HCT116 (cell line): ENCODE data around the gene COPB1. TPM values are rescaled to one million over a fixed set of nuclear protein-coding genes. Genes with fewer than 3 reads are reported as not detected.

Source experiments
- ATAC-seq: fragments of 200-7000 bp; cut with Tn5 transposase; 2 replicates; pipeline ENCODE4 v1.9.1; 2020; ENCODE audit warnings: mild to moderate bottlenecking, moderate library complexity
- BruUV-seq: library from RNA; stranded (reverse); fragments of 400-500 nt; replicated peaks from 2 replicates; lab custom pipeline; 2021; lab: Mats Ljungman, UMichigan
- CTCF ChIA-PET: fragments of 300-600 bp; sonication (Branson Sonifier 250); formaldehyde crosslinking; loops from one replicate; lab custom pipeline; 2021; ENCODE audit warnings: antibody characterized with exemption; lab: Charles Lee
- POLR2A ChIA-PET: fragments of 300-600, 350-600 bp; sonication (Branson Sonifier 250); formaldehyde crosslinking; loops from one replicate; lab custom pipeline; 2021; ENCODE audit warnings: antibody characterized with exemption; lab: Charles Lee
- RAD21 ChIA-PET, 2 experiments: fragments of 300-600 bp; sonication (Branson Sonifier 250); formaldehyde crosslinking; loops; one replicate each; lab custom pipeline; 2023; ENCODE audit warnings: low total read pairs in 2 of 2; ENCODE audit not compliant: uncharacterized antibody in 2 of 2, unreplicated experiment in 2 of 2, low non-redundant PET in 1 of 2; lab: Charles Lee
- DNase-seq: peaks from one replicate; pipeline ENCODE4 v3.0.0-alpha.2; 2010; ENCODE audit warnings: low read depth, low spot score
- H2AFZ ChIP-seq: fragments of 200-600 bp; shearing (Covaris generic), sonication (generic); 2 replicates; pipeline ENCODE4 v1.6.1; 2017; ENCODE audit warnings: low read depth, mixed run types, mixed read lengths, antibody characterized with exemption, low read length; ENCODE audit not compliant: poor library complexity, severe bottlenecking
- H3K27ac ChIP-seq: 2 replicates; pipeline ENCODE4 v1.5.1; 2012; ENCODE audit warnings: low read depth, low read length
- H3K27me3 ChIP-seq: fragments of 200-600 bp; sonication (generic); 2 replicates; pipeline ENCODE4 v1.6.1; 2016; ENCODE audit warnings: mixed run types, low read length, mixed read lengths; ENCODE audit not compliant: insufficient read depth
- H3K36me3 ChIP-seq, 2 experiments: fragments of 200-500 bp in 1 of 2; fragments of 200-600 bp in 1 of 2; sonication (Bioruptor generic) in 1 of 2; sonication (generic) in 1 of 2; 2 replicates each; pipeline versions ENCODE4 v1.5.1 to v1.6.1; 2014 to 2016; ENCODE audit warnings: low read length in 2 of 2, inconsistent platforms in 1 of 2, mixed read lengths in 1 of 2, mixed run types in 1 of 2; ENCODE audit not compliant: insufficient read depth in 2 of 2, control insufficient read depth in 1 of 2
- H3K4me1 ChIP-seq, 2 experiments: fragments of 200-600 bp in 1 of 2; sonication (generic) in 1 of 2; 2 replicates each; pipeline versions ENCODE4 v1.5.1 to v1.6.1; 2012 to 2017; ENCODE audit warnings: low read length in 2 of 2, inconsistent platforms in 1 of 2, mild to moderate bottlenecking in 1 of 2, mixed read lengths in 1 of 2, mixed run types in 1 of 2, moderate library complexity in 1 of 2; ENCODE audit not compliant: insufficient read depth in 2 of 2, control insufficient read depth in 1 of 2
- H3K4me2 ChIP-seq: fragments of 200-600 bp; sonication (generic); 2 replicates; pipeline ENCODE4 v1.6.1; 2017; ENCODE audit warnings: mixed run types, low read length, mixed read lengths
- H3K4me3 ChIP-seq, 2 experiments: fragments of 200-600 bp in 1 of 2; sonication (generic) in 1 of 2; replicated peaks in 1 of 2; 2 replicates each; pipeline ENCODE4 v1.5.1; 2011 to 2016; ENCODE audit warnings: low read length in 2 of 2, control low read depth in 1 of 2, low read depth in 1 of 2, mild to moderate bottlenecking in 1 of 2, mixed read lengths in 1 of 2, mixed run types in 1 of 2
- H3K79me2 ChIP-seq: fragments of 200-600 bp; sonication (generic); 2 replicates; pipeline ENCODE4 v1.6.1; 2017; ENCODE audit warnings: mild to moderate bottlenecking, mixed run types, low read length, moderate library complexity, mixed read lengths; ENCODE audit not compliant: insufficient read depth
- H3K9ac ChIP-seq: fragments of 200-600 bp; sonication (generic); 2 replicates; pipeline ENCODE4 v1.6.1; 2016; ENCODE audit warnings: low read length, mixed read lengths
- H3K9me2 ChIP-seq: fragments of 200-600 bp; sonication (generic), shearing (Covaris generic); 2 replicates; pipeline ENCODE4 v1.6.1; 2017; ENCODE audit warnings: mixed run types, mild to moderate bottlenecking, moderate library complexity; ENCODE audit not compliant: insufficient read depth
- H3K9me3 ChIP-seq, 2 experiments: fragments of 200-500 bp in 1 of 2; fragments of 200-600 bp in 1 of 2; sonication (Bioruptor generic) in 1 of 2; sonication (generic) in 1 of 2; 2 replicates each; pipeline ENCODE4 v1.6.1; 2014 to 2017; ENCODE audit warnings: low read length in 2 of 2, mixed read lengths in 2 of 2, inconsistent platforms in 1 of 2, low read depth in 1 of 2, mild to moderate bottlenecking in 1 of 2, mixed run types in 1 of 2, moderate library complexity in 1 of 2; ENCODE audit not compliant: control insufficient read depth in 1 of 2, insufficient read depth in 1 of 2
- H4K20me1 ChIP-seq: fragments of 200-600 bp; sonication (generic), shearing (Covaris generic); 2 replicates; pipeline ENCODE4 v1.6.1; 2017; ENCODE audit warnings: mixed run types, mild to moderate bottlenecking, moderate library complexity; ENCODE audit not compliant: insufficient read depth
- FOSL1 ChIP-seq: IDR thresholded peaks from 2 replicates; pipeline ENCODE4 v1.6.1; 2012; ENCODE audit warnings: low read depth
- JUND ChIP-seq: IDR thresholded peaks from 2 replicates; pipeline ENCODE4 v1.6.1; 2012
- SRF ChIP-seq: IDR thresholded peaks from 2 replicates; pipeline ENCODE4 v1.6.1; 2012; ENCODE audit warnings: low read depth
- YY1 ChIP-seq: IDR thresholded peaks from 2 replicates; pipeline ENCODE4 v1.6.1; 2011; ENCODE audit warnings: low read length, low read depth, moderate library complexity, mild to moderate bottlenecking; ENCODE audit not compliant: insufficient replicate concordance; ENCODE audit errors: extremely low read depth
- ZFX ChIP-seq: fragments of 450-650 bp; IDR thresholded peaks from 2 replicates; pipeline ENCODE4 v1.6.1; 2017
- intact Hi-C: fragments of 100-400 bp; cut with micrococcal nuclease; formaldehyde crosslinking; loops from 2 replicates; pipeline ENCODE4 v1.10.0; 2022
- total RNA-seq: library from RNA; stranded (reverse); gene quantifications from one replicate; pipeline ENCODE4 v1.2.1, GENCODE V29; 2021; ENCODE audit not compliant: unreplicated experiment
- TF ChIP-seq, protein P1 (sequence below): IDR thresholded peaks from 2 replicates; pipeline ENCODE4 v1.6.1; 2012; ENCODE audit warnings: low read depth
- TF ChIP-seq, protein P2 (sequence below): IDR thresholded peaks from 2 replicates; pipeline ENCODE4 v1.6.1; 2011; ENCODE audit warnings: mild to moderate bottlenecking, low read length, moderate library complexity; ENCODE audit not compliant: insufficient replicate concordance; ENCODE audit errors: extremely low read depth
- TF ChIP-seq, protein P3 (sequence below): IDR thresholded peaks from 2 replicates; pipeline ENCODE4 v1.6.1; 2012

The COPB1 gene
- total RNA-seq, 1 experiment from 2014 or later: 95.5 TPM

DNA sequence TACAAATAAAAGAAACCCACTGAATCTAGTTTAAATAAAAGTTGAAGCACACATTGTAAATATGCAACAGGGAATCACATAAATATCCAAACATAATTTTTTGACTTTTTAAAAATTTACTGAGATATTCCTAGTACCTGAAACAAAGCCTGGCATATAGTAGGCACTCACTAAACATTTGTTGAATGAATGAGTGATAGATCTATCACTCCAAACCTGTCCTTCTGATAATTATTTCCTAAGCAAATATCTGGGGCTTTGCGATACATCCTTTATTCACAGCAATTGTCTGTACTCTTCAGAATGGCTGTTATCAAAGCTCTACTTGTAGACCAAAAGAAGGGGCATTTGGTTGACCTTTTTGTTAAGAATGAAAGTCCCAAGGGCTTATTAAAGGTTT lies 23.2 kb upstream of the COPB1 start:
- no peak overlapping the region for H2AFZ ChIP-seq
- H3K9me3 ChIP-seq: no peaks in the 10 kb centered on the region
- no TSS peak for BruUV-seq
- intact Hi-C loops: loop anchor here (5.0 kb wide), 1 partner anchor 370 kb away; the partner anchor contains the start of gene CYP2R1
- no peak for DNase-seq
- H3K36me3 ChIP-seq: peaks cover 3 to 9% of the 10 kb centered on the region in 2 experiments; a peak in 3 of 4 replicates
- H3K4me1 ChIP-seq: peaks cover 9 to 16% of the 10 kb centered on the region in 2 experiments; a peak in 3 of 4 replicates
- H3K79me2 ChIP-seq: peaks cover 24% of the 10 kb centered on the region
- no peak overlapping the region for H3K4me2 ChIP-seq
- H3K4me3 ChIP-seq: no peak overlapping the region
- H4K20me1 ChIP-seq: no peaks in the 10 kb centered on the region
- TF ChIP-seq SRF: no peak
- TF ChIP-seq, protein P1, sequence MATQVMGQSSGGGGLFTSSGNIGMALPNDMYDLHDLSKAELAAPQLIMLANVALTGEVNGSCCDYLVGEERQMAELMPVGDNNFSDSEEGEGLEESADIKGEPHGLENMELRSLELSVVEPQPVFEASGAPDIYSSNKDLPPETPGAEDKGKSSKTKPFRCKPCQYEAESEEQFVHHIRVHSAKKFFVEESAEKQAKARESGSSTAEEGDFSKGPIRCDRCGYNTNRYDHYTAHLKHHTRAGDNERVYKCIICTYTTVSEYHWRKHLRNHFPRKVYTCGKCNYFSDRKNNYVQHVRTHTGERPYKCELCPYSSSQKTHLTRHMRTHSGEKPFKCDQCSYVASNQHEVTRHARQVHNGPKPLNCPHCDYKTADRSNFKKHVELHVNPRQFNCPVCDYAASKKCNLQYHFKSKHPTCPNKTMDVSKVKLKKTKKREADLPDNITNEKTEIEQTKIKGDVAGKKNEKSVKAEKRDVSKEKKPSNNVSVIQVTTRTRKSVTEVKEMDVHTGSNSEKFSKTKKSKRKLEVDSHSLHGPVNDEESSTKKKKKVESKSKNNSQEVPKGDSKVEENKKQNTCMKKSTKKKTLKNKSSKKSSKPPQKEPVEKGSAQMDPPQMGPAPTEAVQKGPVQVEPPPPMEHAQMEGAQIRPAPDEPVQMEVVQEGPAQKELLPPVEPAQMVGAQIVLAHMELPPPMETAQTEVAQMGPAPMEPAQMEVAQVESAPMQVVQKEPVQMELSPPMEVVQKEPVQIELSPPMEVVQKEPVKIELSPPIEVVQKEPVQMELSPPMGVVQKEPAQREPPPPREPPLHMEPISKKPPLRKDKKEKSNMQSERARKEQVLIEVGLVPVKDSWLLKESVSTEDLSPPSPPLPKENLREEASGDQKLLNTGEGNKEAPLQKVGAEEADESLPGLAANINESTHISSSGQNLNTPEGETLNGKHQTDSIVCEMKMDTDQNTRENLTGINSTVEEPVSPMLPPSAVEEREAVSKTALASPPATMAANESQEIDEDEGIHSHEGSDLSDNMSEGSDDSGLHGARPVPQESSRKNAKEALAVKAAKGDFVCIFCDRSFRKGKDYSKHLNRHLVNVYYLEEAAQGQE: no peak
- no peak for TF ChIP-seq YY1
- TF ChIP-seq, protein P2, sequence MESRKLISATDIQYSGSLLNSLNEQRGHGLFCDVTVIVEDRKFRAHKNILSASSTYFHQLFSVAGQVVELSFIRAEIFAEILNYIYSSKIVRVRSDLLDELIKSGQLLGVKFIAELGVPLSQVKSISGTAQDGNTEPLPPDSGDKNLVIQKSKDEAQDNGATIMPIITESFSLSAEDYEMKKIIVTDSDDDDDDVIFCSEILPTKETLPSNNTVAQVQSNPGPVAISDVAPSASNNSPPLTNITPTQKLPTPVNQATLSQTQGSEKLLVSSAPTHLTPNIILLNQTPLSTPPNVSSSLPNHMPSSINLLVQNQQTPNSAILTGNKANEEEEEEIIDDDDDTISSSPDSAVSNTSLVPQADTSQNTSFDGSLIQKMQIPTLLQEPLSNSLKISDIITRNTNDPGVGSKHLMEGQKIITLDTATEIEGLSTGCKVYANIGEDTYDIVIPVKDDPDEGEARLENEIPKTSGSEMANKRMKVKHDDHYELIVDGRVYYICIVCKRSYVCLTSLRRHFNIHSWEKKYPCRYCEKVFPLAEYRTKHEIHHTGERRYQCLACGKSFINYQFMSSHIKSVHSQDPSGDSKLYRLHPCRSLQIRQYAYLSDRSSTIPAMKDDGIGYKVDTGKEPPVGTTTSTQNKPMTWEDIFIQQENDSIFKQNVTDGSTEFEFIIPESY: no peak
- TF ChIP-seq ZFX: no peak
- TF ChIP-seq FOSL1: no peak
- no peak for TF ChIP-seq JUND
- TF ChIP-seq, protein P3, sequence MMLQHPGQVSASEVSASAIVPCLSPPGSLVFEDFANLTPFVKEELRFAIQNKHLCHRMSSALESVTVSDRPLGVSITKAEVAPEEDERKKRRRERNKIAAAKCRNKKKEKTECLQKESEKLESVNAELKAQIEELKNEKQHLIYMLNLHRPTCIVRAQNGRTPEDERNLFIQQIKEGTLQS: no peak
- no peak for ATAC-seq
- no peaks in the 10 kb centered on the region for H3K9me2 ChIP-seq
- ChIA-PET POLR2A (no interaction called here), CTCF (no interaction called here), RAD21 (no interaction called here)
- H3K27ac ChIP-seq: no peak overlapping the region
- no peaks in the 10 kb centered on the region for H3K27me3 ChIP-seq
- no peak overlapping the region for H3K9ac ChIP-seq
